ENCODE results near the gene TAAR8.

DNA sequence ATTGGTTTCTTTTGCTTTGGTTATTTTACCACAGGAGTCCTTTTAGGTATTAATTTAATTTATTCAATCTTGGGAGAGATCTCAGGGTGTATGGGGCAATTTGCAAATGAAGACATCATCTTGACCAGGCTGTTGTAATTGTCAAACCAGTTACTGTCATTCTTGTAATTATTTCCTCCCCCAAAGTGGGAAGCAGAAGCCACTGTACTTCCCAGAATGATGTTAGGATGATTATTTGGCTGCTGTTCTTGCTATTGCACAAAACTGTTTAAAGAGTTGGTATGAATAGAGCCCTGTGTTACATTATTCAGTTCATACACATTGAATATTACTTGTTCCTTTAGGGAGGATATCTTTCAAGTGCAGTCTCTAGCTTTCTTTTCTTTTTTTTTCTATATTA lies 19.3 kb downstream of the TAAR8 start:
- TF ChIP-seq, protein P1, sequence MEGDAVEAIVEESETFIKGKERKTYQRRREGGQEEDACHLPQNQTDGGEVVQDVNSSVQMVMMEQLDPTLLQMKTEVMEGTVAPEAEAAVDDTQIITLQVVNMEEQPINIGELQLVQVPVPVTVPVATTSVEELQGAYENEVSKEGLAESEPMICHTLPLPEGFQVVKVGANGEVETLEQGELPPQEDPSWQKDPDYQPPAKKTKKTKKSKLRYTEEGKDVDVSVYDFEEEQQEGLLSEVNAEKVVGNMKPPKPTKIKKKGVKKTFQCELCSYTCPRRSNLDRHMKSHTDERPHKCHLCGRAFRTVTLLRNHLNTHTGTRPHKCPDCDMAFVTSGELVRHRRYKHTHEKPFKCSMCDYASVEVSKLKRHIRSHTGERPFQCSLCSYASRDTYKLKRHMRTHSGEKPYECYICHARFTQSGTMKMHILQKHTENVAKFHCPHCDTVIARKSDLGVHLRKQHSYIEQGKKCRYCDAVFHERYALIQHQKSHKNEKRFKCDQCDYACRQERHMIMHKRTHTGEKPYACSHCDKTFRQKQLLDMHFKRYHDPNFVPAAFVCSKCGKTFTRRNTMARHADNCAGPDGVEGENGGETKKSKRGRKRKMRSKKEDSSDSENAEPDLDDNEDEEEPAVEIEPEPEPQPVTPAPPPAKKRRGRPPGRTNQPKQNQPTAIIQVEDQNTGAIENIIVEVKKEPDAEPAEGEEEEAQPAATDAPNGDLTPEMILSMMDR (conservative IDR thresholded peaks at IDR 0.05; ENCODE audit: low read depth, low read length), result no peak
- TF ChIP-seq EZH2 (IDR thresholded peaks at IDR 0.05; ENCODE audit: low read length, unreplicated experiment), result no peak

Data from PC-3 (cell line).